Kidney glomerular epithelial cell (primary cell): ENCODE results near the gene LZTS3.
"Not testable (repeated sequence)": the region's sequence is repeated elsewhere in the genome, so short reads cannot be mapped to it uniquely, and the experiment has no call there.

ENCODE experiments used
- DNase-seq: peaks from one replicate; lab custom pipeline; 2025; lab: John Stamatoyannopoulos, UW

Gene LZTS3

DNA sequence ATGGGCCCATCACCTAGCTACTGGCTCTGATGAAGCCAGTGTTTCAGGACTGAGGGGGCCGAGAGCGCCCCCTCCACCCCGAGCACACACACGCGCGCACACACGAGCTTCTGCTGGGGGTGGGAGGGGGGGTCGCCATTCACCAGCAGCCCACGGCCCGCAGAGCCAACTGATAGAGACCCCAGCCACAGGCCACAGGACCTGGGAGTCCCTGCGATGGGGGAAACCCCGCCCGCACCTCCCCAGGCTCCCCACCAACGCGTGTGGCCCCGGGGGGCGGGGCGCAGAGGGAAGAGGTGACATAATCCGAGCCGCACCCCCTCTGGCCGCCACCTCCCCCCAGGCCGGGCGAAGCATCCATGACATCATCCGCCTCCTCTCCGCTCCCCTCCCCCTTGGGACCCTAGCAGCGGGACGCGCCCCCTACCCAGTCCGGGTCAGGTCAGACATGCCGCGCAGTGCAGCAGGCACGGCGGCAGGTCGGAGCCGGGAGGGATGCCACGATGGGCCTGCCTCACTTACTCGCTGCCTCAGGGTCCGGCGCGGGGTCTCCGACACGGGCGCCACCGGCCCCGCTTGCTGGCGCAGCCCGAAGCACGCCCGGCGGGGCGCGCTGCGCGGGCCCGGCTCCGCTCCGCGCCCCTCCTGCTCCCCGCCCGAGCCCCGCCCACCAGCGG lies at the start of gene LZTS3:
Gene LZTS3, minus strand, starts transcription at position 617 of the 677 bp plus-strand sequence. CDS start 6,386 bp downstream, outside the sequence.
- no peak for DNase-seq

DNA sequence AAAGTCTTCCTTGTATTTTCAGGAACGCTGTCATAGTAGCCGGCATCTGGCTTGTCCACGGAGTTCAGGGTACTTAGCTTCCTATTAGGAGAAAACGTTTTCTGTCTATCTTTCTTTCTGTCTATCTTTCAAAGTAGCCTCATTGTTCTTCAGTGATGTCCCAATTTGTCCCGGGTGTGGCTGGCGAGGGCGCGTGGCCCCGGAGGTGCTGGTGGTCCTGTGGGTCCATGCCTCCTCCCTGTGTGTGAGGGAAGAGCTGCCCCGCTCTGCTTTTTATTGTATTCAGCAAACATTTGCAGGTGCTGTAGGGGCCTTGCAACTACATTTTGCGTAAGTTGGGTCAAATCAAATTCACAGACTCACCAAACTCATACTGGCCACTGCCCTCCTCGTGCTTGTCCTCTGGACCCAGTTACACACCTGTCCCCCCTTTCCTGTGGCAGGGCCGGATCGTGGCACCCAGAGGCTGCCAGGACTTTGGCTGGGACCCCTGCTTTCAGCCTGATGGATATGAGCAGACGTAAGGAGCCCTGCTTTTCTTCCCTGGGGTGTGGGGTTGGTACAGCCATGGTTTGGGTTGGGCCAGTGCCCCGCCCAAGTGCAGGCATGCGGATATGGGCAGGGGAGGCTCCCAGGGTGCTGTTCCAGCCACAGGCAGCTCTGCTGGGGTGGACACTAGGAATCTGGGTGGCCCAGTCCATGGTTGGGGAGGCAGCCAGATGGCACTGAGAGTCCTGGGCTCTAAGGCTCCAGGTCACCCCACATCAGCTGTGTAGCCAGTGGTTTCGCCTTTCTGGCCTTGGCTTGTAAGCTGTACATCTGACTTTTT lies 48.3 kb upstream of the LZTS3 start:
- DNase-seq: peak; percentile 24

DNA sequence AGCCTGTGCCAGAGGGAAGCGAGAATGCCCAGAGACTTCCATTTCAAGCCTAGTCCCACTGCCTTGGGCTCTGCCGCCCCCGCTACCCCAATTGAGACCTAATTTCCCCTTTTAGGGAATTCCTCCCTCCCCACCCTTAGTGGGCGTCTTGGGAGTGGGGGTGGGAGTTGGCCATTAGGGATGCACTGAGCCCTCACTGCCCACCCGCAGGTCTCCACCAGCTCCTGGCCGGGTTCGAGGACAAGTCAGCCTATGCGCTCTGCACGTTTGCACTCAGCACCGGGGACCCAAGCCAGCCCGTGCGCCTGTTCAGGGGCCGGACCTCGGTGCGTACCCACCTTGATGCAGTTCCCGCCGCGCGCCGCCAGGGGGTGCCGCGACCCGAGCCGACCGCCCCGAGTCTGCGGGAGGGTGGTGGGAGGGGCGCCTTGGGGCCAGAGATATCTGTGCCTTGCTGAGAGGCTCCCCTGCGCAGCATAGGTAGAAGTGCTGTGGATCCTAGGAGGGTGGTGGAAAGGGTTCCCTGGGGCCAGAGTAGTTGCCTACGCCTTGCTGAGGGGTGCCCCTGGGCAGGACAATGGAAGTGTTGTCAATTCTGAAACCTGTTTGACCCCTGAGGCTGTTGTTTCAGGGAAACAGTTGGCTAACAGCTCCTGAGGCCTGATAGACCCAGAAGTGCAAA lies 45.1 kb upstream of the LZTS3 start:
- no peak for DNase-seq

DNA sequence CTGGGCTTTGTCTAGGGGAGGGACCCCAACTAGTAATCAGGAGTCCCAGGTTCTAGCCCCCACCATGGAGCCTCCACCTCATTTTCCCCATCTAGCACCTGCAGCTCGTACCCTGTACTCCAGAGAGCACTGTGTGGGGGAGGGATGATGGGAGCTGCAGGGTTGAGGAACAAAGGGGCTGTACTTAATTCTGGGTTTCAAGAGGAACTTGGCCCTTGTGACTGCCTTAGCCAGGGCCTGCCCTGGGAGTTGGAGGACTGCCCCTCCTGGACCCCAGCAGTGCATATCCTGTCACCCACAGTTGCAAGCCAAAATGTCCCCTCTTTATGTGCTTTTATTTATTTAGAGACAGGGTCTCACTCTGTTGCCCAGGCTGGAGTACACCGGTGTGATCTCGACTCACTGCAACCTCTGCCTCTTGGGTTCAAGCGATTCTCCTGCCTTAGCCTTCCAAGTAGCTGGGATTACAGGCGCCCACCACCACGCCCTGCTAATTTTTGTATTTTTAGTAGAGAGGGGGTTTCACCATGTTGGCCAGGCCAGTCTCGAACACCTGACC lies 42.1 kb upstream of the LZTS3 start:
- not testable (repeated sequence) for DNase-seq

DNA sequence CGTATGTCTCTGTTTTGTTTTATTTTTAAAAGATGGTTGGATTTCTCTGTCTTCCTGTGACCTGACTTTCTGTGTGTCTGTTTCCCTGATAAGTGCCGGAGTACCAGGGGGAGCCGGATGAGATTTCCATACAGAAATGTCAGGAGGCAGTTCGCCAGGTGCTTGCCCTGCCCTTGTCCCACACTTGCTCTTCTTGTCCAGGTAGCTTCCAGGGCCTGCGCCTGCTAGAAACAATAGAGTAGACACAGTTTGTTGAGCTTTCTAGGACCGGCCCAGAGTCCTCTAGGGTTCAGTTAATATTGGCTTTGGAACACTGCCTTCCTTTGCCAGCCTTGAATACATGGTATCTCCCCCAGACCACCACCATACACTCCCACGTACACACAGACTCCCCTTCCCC lies 39.9 kb upstream of the LZTS3 start:
- no peak for DNase-seq

DNA sequence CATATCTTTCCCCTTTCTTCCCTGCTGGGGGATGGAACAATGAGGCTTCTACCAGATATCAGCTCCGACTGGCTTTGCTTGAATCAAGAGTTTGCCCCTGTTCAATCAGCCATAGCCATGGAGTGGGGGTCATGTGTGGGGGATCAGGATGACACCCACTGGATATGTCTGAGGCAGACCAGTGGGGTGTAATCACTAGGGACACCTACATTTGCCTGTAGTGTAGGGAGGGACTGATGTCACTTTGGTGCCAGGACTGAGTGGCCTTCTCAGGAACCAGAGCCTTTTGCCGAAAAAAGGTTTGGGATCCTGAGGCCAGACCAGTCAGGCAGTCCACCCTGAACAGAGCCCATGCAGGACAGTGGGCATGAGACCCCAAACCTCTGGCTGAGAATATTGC lies 37.0 kb upstream of the LZTS3 start:
- no peak for DNase-seq

GRCh38 chr20:3209946-3210317 lies 36.6 kb upstream of the LZTS3 start:
- DNase-seq: no peak

DNA sequence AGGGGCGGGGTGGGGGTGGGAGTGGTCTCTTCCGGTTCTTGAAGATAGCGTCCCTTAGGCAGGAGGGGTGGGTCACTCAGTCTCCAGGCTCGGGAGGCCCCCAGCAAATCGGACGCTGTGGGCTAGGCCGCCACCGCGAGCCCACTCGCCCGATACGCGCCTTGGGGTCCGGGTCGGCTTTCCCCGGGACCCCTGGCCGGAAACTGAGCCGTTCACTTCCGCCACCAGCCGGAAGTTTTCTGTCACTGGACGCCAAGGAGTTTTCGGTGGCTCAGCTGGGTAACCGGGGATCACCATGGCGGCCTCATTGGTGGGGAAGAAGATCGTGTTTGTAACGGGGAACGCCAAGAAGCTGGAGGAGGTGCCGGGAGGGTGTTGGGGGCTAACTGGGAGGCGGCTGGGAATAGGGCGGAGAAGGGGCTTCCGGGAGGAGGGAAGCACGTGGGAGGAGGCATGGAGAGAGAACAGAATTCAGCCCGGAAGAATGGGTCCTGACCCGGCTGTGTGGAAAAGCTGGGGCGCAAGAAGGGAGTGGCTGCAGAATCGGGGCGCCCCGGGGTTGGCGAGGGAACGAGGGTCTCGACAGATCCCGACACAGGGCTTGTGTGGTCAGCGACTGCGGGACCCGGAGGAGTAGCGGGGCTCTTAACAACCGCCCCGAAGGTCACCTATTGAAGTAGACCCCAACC lies 36.1 kb upstream of the LZTS3 start, which contains the start of gene ITPA:
Gene ITPA, plus strand, starts transcription at position 242 of the 689 bp plus-strand sequence. Its CDS starts 54 bp downstream, at position 296.
- DNase-seq: peak; percentile 32

- DNase-seq: no peak
Measured at GRCh38 chr20:3208786-3209256, 35.5 kb upstream of the LZTS3 start.

DNA sequence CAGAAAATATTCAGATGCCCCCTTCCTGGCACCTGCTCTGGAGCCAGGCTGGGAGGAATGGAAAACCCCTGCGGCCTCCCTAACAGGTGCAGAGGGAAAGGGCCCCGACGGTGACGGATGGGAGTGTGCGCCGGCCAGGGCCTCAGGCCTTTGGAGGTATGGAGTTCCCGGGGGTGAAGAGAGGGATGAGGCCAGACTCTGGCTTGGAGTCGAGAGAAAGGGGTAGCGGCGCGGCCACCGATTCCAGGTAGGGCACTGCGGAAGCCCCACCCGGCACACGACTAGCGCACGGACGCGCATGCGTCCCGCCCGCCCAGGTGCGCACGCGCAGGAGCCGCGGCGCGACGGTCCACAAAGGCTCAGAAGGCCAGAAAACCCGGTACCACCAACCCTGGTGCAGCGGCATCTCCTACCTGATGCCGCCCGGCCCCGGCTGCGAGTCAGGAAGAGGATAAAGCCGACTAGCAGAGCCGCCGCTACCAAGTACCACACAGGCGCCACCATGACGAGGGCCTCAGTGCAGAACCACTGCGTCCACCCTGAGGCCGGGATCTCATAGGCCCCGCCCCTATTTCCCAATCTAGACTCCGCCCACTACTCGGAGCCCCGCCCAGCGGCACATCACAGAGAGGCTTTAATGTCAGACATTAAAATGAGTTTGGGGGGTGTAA lies 30.9 kb upstream of the LZTS3 start, which contains the start of gene DDRGK1:
Gene DDRGK1, minus strand, starts transcription at position 559 of the 671 bp plus-strand sequence. Its CDS starts 55 bp downstream, at position 504.
- DNase-seq: peak; percentile 80

GRCh38 chr20:3203315-3204123 lies 30.2 kb upstream of the LZTS3 start:
- DNase-seq: no peak

DNA sequence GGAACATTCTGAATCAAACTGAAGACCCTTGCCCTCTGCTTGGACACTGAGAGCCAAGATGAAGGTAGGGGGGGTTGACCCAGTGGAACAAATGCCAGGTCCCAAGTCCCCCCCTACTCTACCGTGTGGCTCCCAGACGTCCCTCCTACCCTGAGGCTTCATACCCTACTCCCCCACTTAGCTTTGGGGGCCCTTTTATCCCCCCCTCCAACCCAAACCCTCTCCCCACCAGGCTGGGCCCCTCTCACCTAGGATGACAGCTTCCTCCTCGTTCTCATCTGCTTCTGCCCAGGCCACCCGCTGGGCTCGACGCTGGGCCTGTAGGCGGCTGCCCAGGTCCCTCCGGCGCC lies 29.6 kb upstream of the LZTS3 start:
- DNase-seq: no peak

DNA sequence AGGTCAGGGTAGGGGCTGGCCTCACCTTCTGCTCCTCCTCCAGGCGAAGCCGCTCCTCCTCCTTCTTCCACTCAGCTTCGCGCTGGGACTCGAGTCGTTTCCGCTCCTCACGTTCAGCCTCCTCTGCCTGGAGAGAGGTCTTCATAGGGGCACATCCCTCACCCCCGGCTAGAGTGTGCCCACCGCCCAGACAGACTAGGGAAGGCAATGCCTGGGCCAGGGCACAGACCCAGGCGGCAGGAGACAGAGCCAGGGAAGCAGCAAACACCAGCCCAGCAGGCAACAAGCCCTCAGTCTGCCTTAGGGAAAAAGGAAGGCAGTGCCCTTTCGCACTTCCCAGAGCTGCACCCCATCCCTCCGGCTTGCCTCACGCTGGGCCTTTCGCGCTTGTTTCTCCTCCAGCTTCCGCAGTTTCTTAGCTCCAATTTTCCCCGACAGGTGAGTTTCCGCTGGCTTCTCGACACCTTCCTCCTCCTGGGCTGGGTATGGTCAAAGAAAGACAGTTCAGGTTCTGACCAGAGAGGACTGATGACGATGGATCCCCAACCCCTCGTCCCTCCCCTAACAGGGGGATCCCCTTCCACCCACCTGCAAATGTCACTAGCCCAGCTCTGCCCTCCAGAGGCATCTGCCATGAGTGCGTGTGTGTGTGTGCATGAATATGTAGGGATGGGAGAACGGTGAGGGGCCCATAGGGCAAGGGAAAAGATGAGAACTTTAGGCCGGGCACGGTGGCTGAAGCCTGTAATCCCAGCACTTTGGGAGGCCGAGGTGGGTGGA lies 26.8 kb upstream of the LZTS3 start:
- DNase-seq: no peak

DNA sequence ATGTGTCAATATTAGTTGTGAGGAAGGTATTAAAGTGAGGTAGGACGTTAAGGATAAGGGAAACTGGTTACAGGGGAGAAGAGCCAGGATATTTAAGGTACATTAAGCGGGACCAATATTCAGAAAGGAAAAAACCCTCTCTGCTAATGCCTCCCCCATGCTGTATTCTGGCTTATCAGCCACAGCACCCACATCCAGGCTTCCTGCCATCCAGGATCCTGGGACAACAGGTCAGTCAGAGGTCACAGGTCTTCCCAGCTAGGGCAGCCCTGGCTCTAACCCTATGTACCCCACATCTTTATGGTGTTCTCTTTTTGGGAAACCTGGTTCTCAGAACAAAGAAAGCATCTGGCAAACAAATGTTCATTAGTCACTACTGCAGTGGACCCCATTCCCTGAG lies 25.9 kb upstream of the LZTS3 start:
- no peak for DNase-seq

DNA sequence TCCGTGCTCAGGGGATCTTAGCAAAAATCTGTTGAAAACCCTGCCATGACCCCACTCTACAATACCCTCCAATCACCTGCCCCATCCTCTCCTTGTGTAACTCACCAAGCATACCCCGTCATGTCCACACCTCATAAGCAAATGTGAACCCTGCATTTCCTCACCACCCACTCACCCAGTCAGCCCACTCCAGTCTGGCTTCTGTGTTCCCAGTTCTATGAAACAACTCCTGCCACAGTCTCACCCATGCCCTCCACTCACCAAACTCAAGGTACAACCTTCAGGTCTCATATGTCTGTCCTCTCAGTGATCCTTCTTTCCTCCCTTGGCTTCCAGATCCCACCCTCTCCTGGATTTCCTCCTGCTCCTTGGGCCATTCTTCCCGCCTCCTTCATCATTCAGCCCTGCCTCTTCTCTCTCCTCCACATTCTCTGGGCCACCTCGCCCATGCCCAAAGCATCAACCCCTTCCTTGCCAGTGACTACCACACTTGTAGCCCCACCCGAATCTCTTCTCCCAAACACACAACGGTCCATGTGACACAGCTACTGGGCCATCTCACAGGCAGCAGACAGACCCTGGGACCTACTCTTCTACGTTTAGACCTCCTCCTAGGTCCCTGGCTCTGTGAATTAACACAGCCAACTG lies 22.4 kb upstream of the LZTS3 start:
- DNase-seq: no peak

GRCh38 chr20:3194617-3195280 lies 21.4 kb upstream of the LZTS3 start:
- no peak for DNase-seq

- no peak for DNase-seq
Measured at GRCh38 chr20:3193806-3194616, 20.7 kb upstream of the LZTS3 start.
